Measurements from ENCODE around the gene LRRFIP1. TPM values are rescaled to one million over a fixed set of nuclear protein-coding genes. Genes with fewer than 3 reads are reported as not detected.

LRRFIP1 gene
- total RNA-seq, 1 donor from 2014 or later: 152 TPM

GRCh38 chr2:237724811-237725478 is 97.6 kb downstream of the LRRFIP1 start:
- no peak for DNase-seq (ENCODE audit: low read depth, low spot score)

- DNase-seq (ENCODE audit: low read depth, low spot score): no peak
Measured at GRCh38 chr2:237725661-237726060, 98.3 kb downstream of the LRRFIP1 start.

- DNase-seq (ENCODE audit: low read depth, low spot score): peak; percentile 73
Measured at GRCh38 chr2:237726401-237726830, 99.0 kb downstream of the LRRFIP1 start.

- no peak for DNase-seq (ENCODE audit: low read depth, low spot score)
Measured at GRCh38 chr2:237727363-237727762, 100.0 kb downstream of the LRRFIP1 start.

GRCh38 chr2:237729681-237730475 is 102.5 kb downstream of the LRRFIP1 start:
- no peak for DNase-seq (ENCODE audit: low read depth, low spot score)

GRCh38 chr2:237731663-237732062 is 104.3 kb downstream of the LRRFIP1 start:
- no peak for DNase-seq (ENCODE audit: low read depth, low spot score)

GRCh38 chr2:237732070-237732469 is 104.7 kb downstream of the LRRFIP1 start:
- DNase-seq (ENCODE audit: low read depth, low spot score): no peak

- DNase-seq (ENCODE audit: low read depth, low spot score): no peak
Measured at GRCh38 chr2:237732790-237733381, 105.5 kb downstream of the LRRFIP1 start.

- DNase-seq (ENCODE audit: low read depth, low spot score): no peak
Measured at GRCh38 chr2:237733677-237734300, 106.4 kb downstream of the LRRFIP1 start.

- no peak for DNase-seq (ENCODE audit: low read depth, low spot score)
Measured at GRCh38 chr2:237734905-237735623, 107.7 kb downstream of the LRRFIP1 start.

GRCh38 chr2:237735798-237736197 is 108.4 kb downstream of the LRRFIP1 start:
- no peak for DNase-seq (ENCODE audit: low read depth, low spot score)

GRCh38 chr2:237736783-237737182 is 109.4 kb downstream of the LRRFIP1 start:
- no peak for DNase-seq (ENCODE audit: low read depth, low spot score)

- DNase-seq (ENCODE audit: low read depth, low spot score): no peak
Measured at GRCh38 chr2:237737196-237737865, 109.9 kb downstream of the LRRFIP1 start.

GRCh38 chr2:237738255-237738654 is 110.9 kb downstream of the LRRFIP1 start:
- DNase-seq (ENCODE audit: low read depth, low spot score): no peak

GRCh38 chr2:237739101-237739500 is 111.7 kb downstream of the LRRFIP1 start:
- DNase-seq (ENCODE audit: low read depth, low spot score): no peak

- no peak for DNase-seq (ENCODE audit: low read depth, low spot score)
Measured at GRCh38 chr2:237742191-237742590, 114.8 kb downstream of the LRRFIP1 start.

GRCh38 chr2:237742614-237743013 is 115.2 kb downstream of the LRRFIP1 start:
- no peak for DNase-seq (ENCODE audit: low read depth, low spot score)

GRCh38 chr2:237743024-237743423 is 115.6 kb downstream of the LRRFIP1 start:
- DNase-seq (ENCODE audit: low read depth, low spot score): no peak

GRCh38 chr2:237743561-237744269 is 116.3 kb downstream of the LRRFIP1 start:
- DNase-seq (ENCODE audit: low read depth, low spot score): no peak

- DNase-seq (ENCODE audit: low read depth, low spot score): no peak
Measured at GRCh38 chr2:237744270-237744612, 116.9 kb downstream of the LRRFIP1 start.
